ENCODE measurements around the gene PARD3.
"Not testable (repeated sequence)": the region's sequence is repeated elsewhere in the genome, so short reads cannot be mapped to it uniquely, and the experiment has no call there.

PARD3 gene

GRCh38 chr10:34801097-34801733 is 13.9 kb downstream of the PARD3 start:
- ATAC-seq (replicated peaks) = no peak
- Mint-ChIP-seq H3K9me3 (peaks cover 0 to 2% of the 10 kb centered on the region in 2 donors), H3K27ac (no peak overlapping the region), H3K4me1 (ENCODE audit: low read depth in 2 of 2) (no peaks in the 10 kb centered on the region), H3K27me3 (peaks cover 8 to 12% of the 10 kb centered on the region in 2 donors), H3K36me3 (ENCODE audit: insufficient read depth) (peaks cover 4% of the 10 kb centered on the region), H3K4me3 (no peak overlapping the region)
- DNase-seq = no peak

GRCh38 chr10:34800624-34801023 is 14.5 kb downstream of the PARD3 start:
- Mint-ChIP-seq H3K4me1 (ENCODE audit: low read depth in 2 of 2) (no peaks in the 10 kb centered on the region), H3K27ac (no peak overlapping the region), H3K27me3 (peaks cover 8 to 12% of the 10 kb centered on the region in 2 donors), H3K4me3 (no peak overlapping the region), H3K9me3 (peaks cover 0 to 2% of the 10 kb centered on the region in 2 donors), H3K36me3 (ENCODE audit: insufficient read depth) (peaks cover 4% of the 10 kb centered on the region)
- ATAC-seq (replicated peaks) (no peak), DNase-seq (no peak)

- H3K9me3 Mint-ChIP-seq = peaks cover 0 to 2% of the 10 kb centered on the region in 2 donors
These were observed 16.4 kb downstream of the PARD3 start for GRCh38 chr10:34798654-34799053.

GRCh38 chr10:34797155-34797554 is 17.9 kb downstream of the PARD3 start:
- H3K9me3 Mint-ChIP-seq = peaks cover 0 to 2% of the 10 kb centered on the region in 2 donors
- no peaks in the 10 kb centered on the region for H3K36me3 Mint-ChIP-seq (ENCODE audit: insufficient read depth)
- no peak for DNase-seq
- ATAC-seq (replicated peaks) = no peak
- H3K4me1 Mint-ChIP-seq (ENCODE audit: low read depth in 2 of 2) = no peaks in the 10 kb centered on the region
- no peak overlapping the region for H3K27ac Mint-ChIP-seq
- H3K27me3 Mint-ChIP-seq = peaks cover 17 to 23% of the 10 kb centered on the region in 2 donors
- no peak overlapping the region for H3K4me3 Mint-ChIP-seq

More at GRCh38 chr10:34798654-34799053, 16.4 kb downstream of the PARD3 start:
- H3K4me1 Mint-ChIP-seq (ENCODE audit: low read depth in 2 of 2) = no peaks in the 10 kb centered on the region
- H3K36me3 Mint-ChIP-seq (ENCODE audit: insufficient read depth) = no peaks in the 10 kb centered on the region
- no peak overlapping the region for H3K27ac Mint-ChIP-seq
- ATAC-seq (replicated peaks) = no peak
- peaks cover 8 to 12% of the 10 kb centered on the region in 2 donors for H3K27me3 Mint-ChIP-seq
- no peak for DNase-seq
- H3K4me3 Mint-ChIP-seq = no peak overlapping the region

- H3K4me3 Mint-ChIP-seq = no peak overlapping the region
- no peak for DNase-seq
- H3K36me3 Mint-ChIP-seq (ENCODE audit: insufficient read depth) = no peaks in the 10 kb centered on the region
- peaks cover 17 to 28% of the 10 kb centered on the region in 2 donors for H3K27me3 Mint-ChIP-seq
- H3K9me3 Mint-ChIP-seq = peaks cover 0 to 2% of the 10 kb centered on the region in 2 donors
- H3K27ac Mint-ChIP-seq = no peak overlapping the region
- H3K4me1 Mint-ChIP-seq (ENCODE audit: low read depth in 2 of 2) = no peaks in the 10 kb centered on the region
- ATAC-seq (replicated peaks) = no peak
These were observed 19.0 kb downstream of the PARD3 start for GRCh38 chr10:34796133-34796532.

- Mint-ChIP-seq H3K4me3 (no peak overlapping the region), H3K4me1 (ENCODE audit: low read depth in 2 of 2) (no peaks in the 10 kb centered on the region), H3K27me3 (peaks cover 17 to 21% of the 10 kb centered on the region in 2 donors), H3K9me3 (peaks cover 0 to 2% of the 10 kb centered on the region in 2 donors), H3K27ac (no peak overlapping the region), H3K36me3 (ENCODE audit: insufficient read depth) (no peaks in the 10 kb centered on the region)
- DNase-seq (no peak), ATAC-seq (replicated peaks) (no peak)
These were observed 19.8 kb downstream of the PARD3 start for GRCh38 chr10:34795334-34795733.

GRCh38 chr10:34794835-34795234 is 20.3 kb downstream of the PARD3 start:
- no peak for ATAC-seq (replicated peaks)
- Mint-ChIP-seq H3K27me3 (peaks cover 17 to 21% of the 10 kb centered on the region in 2 donors), H3K4me3 (no peak overlapping the region), H3K36me3 (ENCODE audit: insufficient read depth) (no peaks in the 10 kb centered on the region), H3K9me3 (peaks cover 0 to 2% of the 10 kb centered on the region in 2 donors), H3K27ac (no peak overlapping the region), H3K4me1 (ENCODE audit: low read depth in 2 of 2) (no peaks in the 10 kb centered on the region)
- no peak for DNase-seq

- DNase-seq; H3K4me3 Mint-ChIP-seq; ATAC-seq (replicated peaks); H3K9me3 Mint-ChIP-seq; H3K4me1 Mint-ChIP-seq (ENCODE audit: low read depth in 2 of 2); H3K27ac Mint-ChIP-seq; H3K36me3 Mint-ChIP-seq (ENCODE audit: insufficient read depth): not testable (repeated sequence)
- peaks cover 19 to 24% of the 10 kb centered on the region in 2 donors for H3K27me3 Mint-ChIP-seq
These were observed 21.5 kb downstream of the PARD3 start for GRCh38 chr10:34793581-34793980.

- H3K27ac Mint-ChIP-seq = no peak overlapping the region
- H3K4me3 Mint-ChIP-seq = no peak overlapping the region
- H3K27me3 Mint-ChIP-seq = peaks cover 25 to 26% of the 10 kb centered on the region in 2 donors
- no peaks in the 10 kb centered on the region for H3K4me1 Mint-ChIP-seq (ENCODE audit: low read depth in 2 of 2)
- no peak for ATAC-seq (replicated peaks)
- no peaks in the 10 kb centered on the region for H3K36me3 Mint-ChIP-seq (ENCODE audit: insufficient read depth)
- DNase-seq = no peak
- no peaks in the 10 kb centered on the region for H3K9me3 Mint-ChIP-seq
These were observed 22.2 kb downstream of the PARD3 start for GRCh38 chr10:34792881-34793280.

- Mint-ChIP-seq H3K4me1 (ENCODE audit: low read depth in 2 of 2) (no peaks in the 10 kb centered on the region), H3K27me3 (peaks cover 17 to 26% of the 10 kb centered on the region in 2 donors)
- ATAC-seq (replicated peaks) = no peak
These were observed 23.1 kb downstream of the PARD3 start for GRCh38 chr10:34791947-34792346.

GRCh38 chr10:34791228-34791627 is 23.9 kb downstream of the PARD3 start:
- ATAC-seq (replicated peaks) = no peak
- no peaks in the 10 kb centered on the region for H3K4me1 Mint-ChIP-seq (ENCODE audit: low read depth in 2 of 2)
- DNase-seq = no peak

More at GRCh38 chr10:34791947-34792346, 23.1 kb downstream of the PARD3 start:
- Mint-ChIP-seq H3K9me3 (no peaks in the 10 kb centered on the region), H3K4me3 (no peak overlapping the region), H3K27ac (no peak overlapping the region), H3K36me3 (ENCODE audit: insufficient read depth) (no peaks in the 10 kb centered on the region)
- no peak for DNase-seq

GRCh38 chr10:34789966-34790506 is 25.1 kb downstream of the PARD3 start:
- H3K9me3 Mint-ChIP-seq = peaks cover 0 to 2% of the 10 kb centered on the region in 2 donors
- peaks cover 17 to 26% of the 10 kb centered on the region in 2 donors for H3K27me3 Mint-ChIP-seq
- no peak overlapping the region for H3K27ac Mint-ChIP-seq
- DNase-seq = no peak
- no peaks in the 10 kb centered on the region for H3K4me1 Mint-ChIP-seq (ENCODE audit: low read depth in 2 of 2)
- ATAC-seq (replicated peaks) = no peak
- no peaks in the 10 kb centered on the region for H3K36me3 Mint-ChIP-seq (ENCODE audit: insufficient read depth)
- H3K4me3 Mint-ChIP-seq = no peak overlapping the region

More at GRCh38 chr10:34791228-34791627, 23.9 kb downstream of the PARD3 start:
- Mint-ChIP-seq H3K27me3 (peaks cover 17 to 26% of the 10 kb centered on the region in 2 donors), H3K27ac (no peak overlapping the region), H3K4me3 (no peak overlapping the region), H3K9me3 (no peaks in the 10 kb centered on the region), H3K36me3 (ENCODE audit: insufficient read depth) (no peaks in the 10 kb centered on the region)

GRCh38 chr10:34786464-34786863 is 28.6 kb downstream of the PARD3 start:
- ATAC-seq (replicated peaks) = no peak
- no peak overlapping the region for H3K4me3 Mint-ChIP-seq
- H3K9me3 Mint-ChIP-seq = peaks cover 0 to 2% of the 10 kb centered on the region in 2 donors
- H3K27me3 Mint-ChIP-seq = peaks cover 8 to 20% of the 10 kb centered on the region in 2 donors
- no peak overlapping the region for H3K27ac Mint-ChIP-seq
- H3K4me1 Mint-ChIP-seq (ENCODE audit: low read depth in 2 of 2) = no peaks in the 10 kb centered on the region
- no peaks in the 10 kb centered on the region for H3K36me3 Mint-ChIP-seq (ENCODE audit: insufficient read depth)
- DNase-seq = no peak

- Mint-ChIP-seq H3K9me3 (peaks cover 0 to 2% of the 10 kb centered on the region in 2 donors), H3K36me3 (ENCODE audit: insufficient read depth) (no peaks in the 10 kb centered on the region), H3K4me3 (no peak overlapping the region), H3K4me1 (ENCODE audit: low read depth in 2 of 2) (peaks cover 0 to 2% of the 10 kb centered on the region in 2 donors), H3K27me3 (peaks cover 16 to 18% of the 10 kb centered on the region in 2 donors), H3K27ac (no peak overlapping the region)
- DNase-seq (no peak), ATAC-seq (replicated peaks) (no peak)
These were observed 33.4 kb downstream of the PARD3 start for GRCh38 chr10:34781711-34782110.

All from effector memory CD8-positive, alpha-beta T cell (primary cell).